ENCODE results near the gene RPAIN.

The RPAIN gene

DNA sequence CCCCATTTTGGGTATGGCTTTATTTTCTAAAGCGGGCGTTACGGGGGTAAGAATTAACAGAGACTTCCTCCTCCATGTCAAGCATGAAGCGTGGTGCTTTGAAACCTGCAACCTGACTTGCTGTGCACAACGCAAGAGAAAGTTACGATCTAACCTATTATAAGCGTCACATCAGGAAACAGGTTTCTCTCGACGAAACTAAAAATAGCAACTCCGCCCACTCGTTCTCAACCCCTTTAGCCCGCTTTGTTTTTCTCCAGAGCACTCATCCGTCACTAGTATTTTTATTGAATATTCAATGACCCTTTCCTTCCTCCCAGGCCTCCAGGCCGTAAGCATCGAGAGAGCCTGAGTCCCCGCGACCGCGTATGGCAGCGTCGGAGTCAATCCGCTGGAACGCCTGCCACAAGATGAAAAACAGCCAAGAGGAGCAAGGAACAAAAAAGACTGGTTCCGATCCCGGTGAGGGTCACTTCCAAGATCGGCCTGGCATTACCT lies 1.1 kb upstream of the RPAIN start (continued):
- TF ChIP-seq, protein P1, sequence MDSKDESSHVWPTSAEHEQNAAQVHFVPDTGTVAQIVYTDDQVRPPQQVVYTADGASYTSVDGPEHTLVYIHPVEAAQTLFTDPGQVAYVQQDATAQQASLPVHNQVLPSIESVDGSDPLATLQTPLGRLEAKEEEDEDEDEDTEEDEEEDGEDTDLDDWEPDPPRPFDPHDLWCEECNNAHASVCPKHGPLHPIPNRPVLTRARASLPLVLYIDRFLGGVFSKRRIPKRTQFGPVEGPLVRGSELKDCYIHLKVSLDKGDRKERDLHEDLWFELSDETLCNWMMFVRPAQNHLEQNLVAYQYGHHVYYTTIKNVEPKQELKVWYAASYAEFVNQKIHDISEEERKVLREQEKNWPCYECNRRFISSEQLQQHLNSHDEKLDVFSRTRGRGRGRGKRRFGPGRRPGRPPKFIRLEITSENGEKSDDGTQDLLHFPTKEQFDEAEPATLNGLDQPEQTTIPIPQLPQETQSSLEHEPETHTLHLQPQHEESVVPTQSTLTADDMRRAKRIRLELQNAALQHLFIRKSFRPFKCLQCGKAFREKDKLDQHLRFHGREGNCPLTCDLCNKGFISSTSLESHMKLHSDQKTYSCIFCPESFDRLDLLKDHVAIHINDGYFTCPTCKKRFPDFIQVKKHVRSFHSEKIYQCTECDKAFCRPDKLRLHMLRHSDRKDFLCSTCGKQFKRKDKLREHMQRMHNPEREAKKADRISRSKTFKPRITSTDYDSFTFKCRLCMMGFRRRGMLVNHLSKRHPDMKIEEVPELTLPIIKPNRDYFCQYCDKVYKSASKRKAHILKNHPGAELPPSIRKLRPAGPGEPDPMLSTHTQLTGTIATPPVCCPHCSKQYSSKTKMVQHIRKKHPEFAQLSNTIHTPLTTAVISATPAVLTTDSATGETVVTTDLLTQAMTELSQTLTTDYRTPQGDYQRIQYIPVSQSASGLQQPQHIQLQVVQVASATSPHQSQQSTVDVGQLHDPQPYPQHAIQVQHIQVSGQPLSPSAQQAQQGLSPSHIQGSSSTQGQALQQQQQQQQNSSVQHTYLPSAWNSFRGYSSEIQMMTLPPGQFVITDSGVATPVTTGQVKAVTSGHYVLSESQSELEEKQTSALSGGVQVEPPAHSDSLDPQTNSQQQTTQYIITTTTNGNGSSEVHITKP (tag by site-specific recombination; IDR thresholded peaks at IDR 0.05) = no peak
- TF ChIP-seq GLIS2 (tag by site-specific recombination; IDR thresholded peaks at IDR 0.05) = no peak
- peak; percentile 68 for TF ChIP-seq ZBTB17 (tag by site-specific recombination; IDR thresholded peaks at IDR 0.05)
- TF ChIP-seq, protein P2, sequence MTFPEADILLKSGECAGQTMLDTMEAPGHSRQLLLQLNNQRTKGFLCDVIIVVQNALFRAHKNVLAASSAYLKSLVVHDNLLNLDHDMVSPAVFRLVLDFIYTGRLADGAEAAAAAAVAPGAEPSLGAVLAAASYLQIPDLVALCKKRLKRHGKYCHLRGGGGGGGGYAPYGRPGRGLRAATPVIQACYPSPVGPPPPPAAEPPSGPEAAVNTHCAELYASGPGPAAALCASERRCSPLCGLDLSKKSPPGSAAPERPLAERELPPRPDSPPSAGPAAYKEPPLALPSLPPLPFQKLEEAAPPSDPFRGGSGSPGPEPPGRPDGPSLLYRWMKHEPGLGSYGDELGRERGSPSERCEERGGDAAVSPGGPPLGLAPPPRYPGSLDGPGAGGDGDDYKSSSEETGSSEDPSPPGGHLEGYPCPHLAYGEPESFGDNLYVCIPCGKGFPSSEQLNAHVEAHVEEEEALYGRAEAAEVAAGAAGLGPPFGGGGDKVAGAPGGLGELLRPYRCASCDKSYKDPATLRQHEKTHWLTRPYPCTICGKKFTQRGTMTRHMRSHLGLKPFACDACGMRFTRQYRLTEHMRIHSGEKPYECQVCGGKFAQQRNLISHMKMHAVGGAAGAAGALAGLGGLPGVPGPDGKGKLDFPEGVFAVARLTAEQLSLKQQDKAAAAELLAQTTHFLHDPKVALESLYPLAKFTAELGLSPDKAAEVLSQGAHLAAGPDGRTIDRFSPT (tag by site-specific recombination; IDR thresholded peaks at IDR 0.05) = no peak
- TF ChIP-seq ZFP3 (tag by site-specific recombination; IDR thresholded peaks at IDR 0.05; ENCODE audit: low read depth) = no peak
- no peak for TF ChIP-seq GLI4 (tag by site-specific recombination; IDR thresholded peaks at IDR 0.05)
- no peak for TF ChIP-seq ZNF707 (tag by site-specific recombination; IDR thresholded peaks at IDR 0.05)
- TF ChIP-seq GFI1B (tag by site-specific recombination; IDR thresholded peaks at IDR 0.05) = no peak
- no peak for TF ChIP-seq ZNF24 (tag by site-specific recombination; IDR thresholded peaks at IDR 0.05)
- no peak for TF ChIP-seq ZNF624 (tag by site-specific recombination; IDR thresholded peaks at IDR 0.05)
- TF ChIP-seq, protein P3, sequence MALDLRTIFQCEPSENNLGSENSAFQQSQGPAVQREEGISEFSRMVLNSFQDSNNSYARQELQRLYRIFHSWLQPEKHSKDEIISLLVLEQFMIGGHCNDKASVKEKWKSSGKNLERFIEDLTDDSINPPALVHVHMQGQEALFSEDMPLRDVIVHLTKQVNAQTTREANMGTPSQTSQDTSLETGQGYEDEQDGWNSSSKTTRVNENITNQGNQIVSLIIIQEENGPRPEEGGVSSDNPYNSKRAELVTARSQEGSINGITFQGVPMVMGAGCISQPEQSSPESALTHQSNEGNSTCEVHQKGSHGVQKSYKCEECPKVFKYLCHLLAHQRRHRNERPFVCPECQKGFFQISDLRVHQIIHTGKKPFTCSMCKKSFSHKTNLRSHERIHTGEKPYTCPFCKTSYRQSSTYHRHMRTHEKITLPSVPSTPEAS (tag by site-specific recombination; IDR thresholded peaks at IDR 0.05) = no peak
- TF ChIP-seq ZNF792 (tag by site-specific recombination; IDR thresholded peaks at IDR 0.05) = peak; percentile 15; the same call in 1 of the 2 replicates
- no peak for TF ChIP-seq ZNF843 (tag by site-specific recombination; IDR thresholded peaks at IDR 0.05)

DNA sequence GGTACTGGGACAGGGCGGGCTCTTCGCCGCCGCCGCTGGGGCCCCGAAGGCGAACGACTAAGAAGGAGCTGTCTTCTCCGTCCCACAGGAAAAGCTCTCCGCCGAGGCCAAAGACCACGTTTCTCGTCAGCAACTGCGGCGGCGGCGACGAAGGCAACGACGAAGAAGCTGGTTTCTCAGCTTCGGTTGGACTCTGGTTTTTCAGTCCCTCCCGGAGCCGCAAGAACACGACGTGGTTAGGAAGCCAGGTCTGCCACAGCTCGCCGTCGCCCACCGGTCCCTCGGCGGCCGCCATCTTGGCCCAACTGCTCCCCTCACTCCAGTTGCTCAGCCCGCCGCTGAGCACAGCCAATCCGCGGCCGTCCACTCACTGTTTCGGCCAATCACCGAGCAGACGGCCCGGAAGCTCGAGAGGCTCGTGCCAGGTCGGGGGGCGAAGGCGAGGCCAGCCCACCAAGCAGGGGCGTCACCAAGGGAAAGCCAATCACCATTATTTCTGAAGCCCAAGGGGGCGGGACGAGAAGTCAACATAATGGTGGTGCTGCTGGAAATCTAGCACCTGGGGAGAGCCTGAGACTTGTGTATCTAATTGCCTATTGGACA lies 525 bp upstream of the RPAIN start, which contains the start of gene NUP88:
TSS of gene NUP88 (minus strand) at position 307 of the 603 bp plus-strand sequence. CDS start at position 295, 12 bp downstream.
- POLR2A ChIA-PET = interaction anchor here (0.7 to 3.8 kb wide), 15 partner anchors 10 to 228 kb away, joined by 3 to 43 read pairs (median 5); partner anchors contain the start of genes C1QBP, DERL2, DHX33 and MIS12
- Histone ChIP-seq H3K4me1 (ENCODE audit: control insufficient read depth, insufficient read depth, low read length) (no peaks in the 10 kb centered on the region; the same call in 1 of the 2 replicates), H3K36me3 (ENCODE audit: control insufficient read depth in 2 of 2, insufficient read depth in 1 of 2, low read length in 2 of 2) (peaks cover 58 to 60% of the 10 kb centered on the region in 2 experiments), H3K27ac (ENCODE audit: extremely low read depth, low read depth, low read length) (peak within 1 kb of the TSS; percentile 92), H3K9me3 (ENCODE audit: control insufficient read depth, insufficient read depth, low read depth, low read length) (no peaks in the 10 kb centered on the region), H3K4me3 (ENCODE audit: low read depth, low read length) (peak within 1 kb of the TSS; percentile 97)
- CTCF ChIA-PET = interaction anchor here (0.6 to 1.6 kb wide), 3 partner anchors 20 to 135 kb away, joined by 3 to 9 read pairs (median 4); partner anchors contain the start of gene C1QBP
- TF ChIP-seq KLF16 (tag by site-specific recombination; IDR thresholded peaks at IDR 0.05) (0 out of 2 replicates have a peak, but pooled peaks have one; percentile 22), ZNF600 (tag by site-specific recombination; IDR thresholded peaks at IDR 0.05) (peak; percentile 19), HOXA7 (CRISPR knock-in tag; IDR thresholded peaks at IDR 0.05; ENCODE audit: borderline replicate concordance) (no peak), FEZF1 (tag by site-specific recombination; IDR thresholded peaks at IDR 0.05) (peak; percentile 76), ZBTB17 (tag by site-specific recombination; IDR thresholded peaks at IDR 0.05) (0 out of 2 replicates have a peak, but pooled peaks have one; percentile 4), ZNF350 (tag by site-specific recombination; IDR thresholded peaks at IDR 0.05) (no peak), ZBTB7A (tag by site-specific recombination; IDR thresholded peaks at IDR 0.05; ENCODE audit: low read depth) (peak; percentile 86), KLF7 (tag by site-specific recombination; IDR thresholded peaks at IDR 0.05; ENCODE audit: borderline replicate concordance) (0 out of 2 replicates have a peak, but pooled peaks have one; percentile 9), ZNF610 (tag by site-specific recombination; IDR thresholded peaks at IDR 0.05; ENCODE audit: borderline replicate concordance) (0 out of 2 replicates have a peak, but pooled peaks have one; percentile 21), ZNF501 (tag by site-specific recombination; IDR thresholded peaks at IDR 0.05) (peak; percentile 85), ZNF132 (tag by site-specific recombination; IDR thresholded peaks at IDR 0.05; ENCODE audit: borderline replicate concordance) (no peak), KLF9 (tag by site-specific recombination; IDR thresholded peaks at IDR 0.05; ENCODE audit: low read depth) (0 out of 2 replicates have a peak, but pooled peaks have one; percentile 40)
- TF ChIP-seq, protein P4, sequence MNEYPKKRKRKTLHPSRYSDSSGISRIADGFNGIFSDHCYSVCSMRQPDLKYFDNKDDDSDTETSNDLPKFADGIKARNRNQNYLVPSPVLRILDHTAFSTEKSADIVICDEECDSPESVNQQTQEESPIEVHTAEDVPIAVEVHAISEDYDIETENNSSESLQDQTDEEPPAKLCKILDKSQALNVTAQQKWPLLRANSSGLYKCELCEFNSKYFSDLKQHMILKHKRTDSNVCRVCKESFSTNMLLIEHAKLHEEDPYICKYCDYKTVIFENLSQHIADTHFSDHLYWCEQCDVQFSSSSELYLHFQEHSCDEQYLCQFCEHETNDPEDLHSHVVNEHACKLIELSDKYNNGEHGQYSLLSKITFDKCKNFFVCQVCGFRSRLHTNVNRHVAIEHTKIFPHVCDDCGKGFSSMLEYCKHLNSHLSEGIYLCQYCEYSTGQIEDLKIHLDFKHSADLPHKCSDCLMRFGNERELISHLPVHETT (tag by site-specific recombination; IDR thresholded peaks at IDR 0.05) = peak; percentile 49; the same call in 1 of the 2 replicates
- TF ChIP-seq, protein P5, sequence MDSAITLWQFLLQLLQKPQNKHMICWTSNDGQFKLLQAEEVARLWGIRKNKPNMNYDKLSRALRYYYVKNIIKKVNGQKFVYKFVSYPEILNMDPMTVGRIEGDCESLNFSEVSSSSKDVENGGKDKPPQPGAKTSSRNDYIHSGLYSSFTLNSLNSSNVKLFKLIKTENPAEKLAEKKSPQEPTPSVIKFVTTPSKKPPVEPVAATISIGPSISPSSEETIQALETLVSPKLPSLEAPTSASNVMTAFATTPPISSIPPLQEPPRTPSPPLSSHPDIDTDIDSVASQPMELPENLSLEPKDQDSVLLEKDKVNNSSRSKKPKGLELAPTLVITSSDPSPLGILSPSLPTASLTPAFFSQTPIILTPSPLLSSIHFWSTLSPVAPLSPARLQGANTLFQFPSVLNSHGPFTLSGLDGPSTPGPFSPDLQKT (IDR thresholded peaks at IDR 0.05; ENCODE audit: borderline replicate concordance, low read depth, low read length) = no peak; the same call in 1 of the 2 replicates

All from HEK293 (cell line).